ENCODE data around the gene CLDN12.

CLDN12 gene

DNA sequence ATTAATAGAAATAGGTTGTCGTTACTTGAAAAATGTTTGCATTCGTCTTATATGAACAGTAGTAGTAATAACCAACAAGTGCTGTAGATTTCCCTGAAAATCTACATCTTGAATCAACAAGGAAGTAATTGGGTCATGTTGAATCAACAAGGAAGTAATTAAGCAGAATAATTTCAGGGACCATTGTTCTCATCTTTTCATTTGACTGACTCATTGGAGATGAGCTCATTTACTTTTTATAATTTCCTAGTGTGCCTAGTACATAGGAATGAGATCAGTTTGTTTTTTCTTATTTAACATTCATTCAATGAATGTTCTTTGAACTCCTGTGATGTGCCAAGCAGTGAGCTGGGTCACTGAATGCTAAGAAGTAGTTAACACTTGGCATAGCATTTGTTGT, 8.2 kb downstream of the CLDN12 start:
- no peak overlapping the region for H3K4me3 Mint-ChIP-seq
- H3K4me1 Mint-ChIP-seq (ENCODE audit: low read depth) = no peaks in the 10 kb centered on the region
- H3K36me3 Mint-ChIP-seq (ENCODE audit: low read depth) = peaks cover 6% of the 10 kb centered on the region
- intact Hi-C loops (cut with micrococcal nuclease) = loop anchor here (10.0 kb wide), 1 partner anchor 147 kb away; no protein-coding TSS in a partner anchor
- no peaks in the 10 kb centered on the region for H3K9me3 Mint-ChIP-seq
- no peak overlapping the region for H3K27ac Mint-ChIP-seq
- H3K27me3 Mint-ChIP-seq = no peaks in the 10 kb centered on the region

DNA sequence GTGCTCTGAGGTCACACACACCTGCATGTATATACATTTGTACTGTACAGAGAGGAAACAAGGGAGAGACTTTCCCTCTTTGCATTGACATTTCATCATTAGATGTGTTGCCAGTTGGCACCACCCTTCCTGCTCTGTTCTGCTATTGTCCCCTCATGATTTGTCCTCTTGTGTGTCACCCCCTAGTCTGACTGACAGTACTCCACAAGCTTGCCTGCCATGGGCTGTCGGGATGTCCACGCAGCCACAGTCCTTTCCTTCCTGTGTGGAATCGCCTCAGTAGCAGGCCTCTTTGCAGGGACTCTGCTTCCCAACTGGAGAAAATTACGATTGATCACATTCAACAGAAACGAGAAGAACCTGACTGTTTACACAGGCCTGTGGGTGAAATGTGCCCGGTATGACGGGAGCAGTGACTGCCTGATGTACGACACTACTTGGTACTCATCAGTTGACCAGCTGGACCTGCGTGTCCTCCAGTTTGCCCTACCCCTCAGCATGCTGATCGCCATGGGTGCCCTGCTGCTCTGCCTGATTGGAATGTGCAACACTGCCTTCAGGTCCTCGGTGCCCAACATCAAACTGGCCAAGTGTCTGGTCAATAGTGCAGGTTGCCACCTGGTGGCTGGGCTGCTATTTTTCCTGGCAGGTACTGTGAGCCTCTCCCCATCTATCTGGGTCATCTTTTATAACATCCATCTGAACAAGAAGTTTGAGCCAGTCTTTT, 9.4 kb downstream of the CLDN12 start:
- Mint-ChIP-seq H3K9me3 (no peaks in the 10 kb centered on the region), H3K27me3 (no peaks in the 10 kb centered on the region), H3K27ac (no peak overlapping the region), H3K36me3 (ENCODE audit: low read depth) (peaks cover 4% of the 10 kb centered on the region), H3K4me3 (no peak overlapping the region), H3K4me1 (ENCODE audit: low read depth) (no peaks in the 10 kb centered on the region)
- intact Hi-C loops (cut with micrococcal nuclease) = loop anchor here (10.0 kb wide), 1 partner anchor 148 kb away; no protein-coding TSS in a partner anchor

DNA sequence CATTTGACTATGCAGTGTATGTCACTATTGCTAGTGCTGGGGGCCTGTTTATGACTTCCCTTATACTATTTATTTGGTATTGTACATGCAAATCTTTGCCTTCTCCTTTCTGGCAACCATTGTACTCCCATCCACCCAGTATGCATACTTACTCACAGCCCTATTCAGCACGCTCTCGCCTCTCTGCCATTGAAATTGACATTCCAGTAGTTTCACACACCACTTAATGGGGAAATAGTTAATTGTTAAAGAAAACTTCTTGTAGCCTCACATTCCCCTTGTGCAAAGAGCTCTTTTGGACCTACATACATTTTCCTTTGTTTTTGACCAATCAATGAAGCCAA, 9.9 kb downstream of the CLDN12 start:
- Mint-ChIP-seq H3K27ac (no peak overlapping the region), H3K27me3 (no peaks in the 10 kb centered on the region), H3K4me1 (ENCODE audit: low read depth) (no peaks in the 10 kb centered on the region), H3K36me3 (ENCODE audit: low read depth) (no peaks in the 10 kb centered on the region), H3K9me3 (no peaks in the 10 kb centered on the region), H3K4me3 (no peak overlapping the region)
- intact Hi-C loops (cut with micrococcal nuclease) = loop anchor here (10.0 kb wide), 1 partner anchor 148 kb away; no protein-coding TSS in a partner anchor

DNA sequence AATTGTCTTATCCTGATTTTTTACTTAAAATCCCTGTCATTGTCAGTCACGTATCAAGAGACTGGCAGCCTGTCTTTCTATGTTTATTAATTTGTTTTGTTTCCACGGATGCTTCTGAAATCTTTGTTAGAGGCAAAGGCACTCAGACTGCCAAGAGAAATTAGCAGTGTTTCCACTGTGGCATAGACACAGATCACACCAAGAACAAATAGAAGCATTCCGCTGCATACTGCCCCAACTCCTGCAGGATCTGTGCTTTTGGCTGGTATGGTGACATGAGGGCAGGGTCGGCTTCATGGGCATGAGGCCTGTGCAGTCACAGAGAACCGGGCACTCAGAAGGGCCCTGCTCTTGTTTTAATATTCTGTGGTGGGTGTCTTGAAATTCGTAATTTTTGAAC, 18.4 kb downstream of the CLDN12 start:
- Mint-ChIP-seq H3K9me3 (no peaks in the 10 kb centered on the region), H3K27ac (no peak overlapping the region), H3K27me3 (no peaks in the 10 kb centered on the region), H3K4me1 (ENCODE audit: low read depth) (no peaks in the 10 kb centered on the region), H3K4me3 (no peak overlapping the region), H3K36me3 (ENCODE audit: low read depth) (no peaks in the 10 kb centered on the region)
- intact Hi-C loops (cut with micrococcal nuclease) = no loop called here

DNA sequence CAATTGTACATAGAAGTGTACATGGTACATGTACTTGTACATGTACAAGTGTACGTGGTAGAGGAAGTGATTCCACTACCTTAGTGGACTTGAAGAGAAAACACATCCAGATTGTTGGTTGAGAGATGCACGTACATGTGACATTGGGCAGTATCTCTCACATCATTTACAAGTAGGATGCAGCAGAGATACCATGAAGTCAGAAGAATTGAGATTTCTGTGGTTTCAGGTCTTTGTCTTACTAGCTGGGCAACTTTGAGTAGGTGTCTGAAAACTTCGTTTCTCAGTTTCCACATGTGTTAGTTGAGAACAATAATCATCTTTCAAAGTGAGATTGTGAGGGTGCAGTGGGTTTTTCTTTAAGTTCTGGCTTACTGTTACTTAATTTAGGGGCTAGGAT, 21.5 kb downstream of the CLDN12 start:
- intact Hi-C loops (cut with micrococcal nuclease) = loop anchor here (5.0 kb wide), 1 partner anchor 1632 kb away; no protein-coding TSS in a partner anchor
- Mint-ChIP-seq H3K36me3 (ENCODE audit: low read depth) (no peaks in the 10 kb centered on the region), H3K9me3 (no peaks in the 10 kb centered on the region), H3K27me3 (no peaks in the 10 kb centered on the region), H3K4me3 (no peak overlapping the region), H3K27ac (no peak overlapping the region), H3K4me1 (ENCODE audit: low read depth) (no peaks in the 10 kb centered on the region)

DNA sequence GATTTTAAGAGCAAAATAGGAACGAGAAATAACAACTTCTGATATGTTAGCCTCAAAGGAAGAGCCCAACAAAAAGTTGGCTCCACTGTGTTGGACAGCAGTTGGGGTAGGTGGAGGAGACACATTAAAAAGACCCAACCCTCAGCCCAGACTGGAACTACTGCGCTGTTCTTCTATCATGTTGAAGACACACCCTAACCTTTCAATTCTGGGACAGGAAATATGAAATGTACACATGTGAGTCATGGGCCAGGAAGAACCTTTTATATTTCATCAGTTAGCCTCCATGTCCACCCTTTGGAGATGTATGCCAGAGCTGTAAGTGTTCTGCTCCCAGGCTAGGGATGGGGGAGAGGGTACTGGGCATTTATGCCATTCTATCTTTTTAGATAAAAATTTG, 22.1 kb downstream of the CLDN12 start:
- no peaks in the 10 kb centered on the region for H3K9me3 Mint-ChIP-seq
- no peaks in the 10 kb centered on the region for H3K36me3 Mint-ChIP-seq (ENCODE audit: low read depth)
- H3K4me1 Mint-ChIP-seq (ENCODE audit: low read depth) = no peaks in the 10 kb centered on the region
- no peak overlapping the region for H3K4me3 Mint-ChIP-seq
- intact Hi-C loops (cut with micrococcal nuclease) = loop anchor here (5.0 kb wide), 1 partner anchor 1633 kb away; no protein-coding TSS in a partner anchor
- H3K27ac Mint-ChIP-seq = no peak overlapping the region
- no peaks in the 10 kb centered on the region for H3K27me3 Mint-ChIP-seq

DNA sequence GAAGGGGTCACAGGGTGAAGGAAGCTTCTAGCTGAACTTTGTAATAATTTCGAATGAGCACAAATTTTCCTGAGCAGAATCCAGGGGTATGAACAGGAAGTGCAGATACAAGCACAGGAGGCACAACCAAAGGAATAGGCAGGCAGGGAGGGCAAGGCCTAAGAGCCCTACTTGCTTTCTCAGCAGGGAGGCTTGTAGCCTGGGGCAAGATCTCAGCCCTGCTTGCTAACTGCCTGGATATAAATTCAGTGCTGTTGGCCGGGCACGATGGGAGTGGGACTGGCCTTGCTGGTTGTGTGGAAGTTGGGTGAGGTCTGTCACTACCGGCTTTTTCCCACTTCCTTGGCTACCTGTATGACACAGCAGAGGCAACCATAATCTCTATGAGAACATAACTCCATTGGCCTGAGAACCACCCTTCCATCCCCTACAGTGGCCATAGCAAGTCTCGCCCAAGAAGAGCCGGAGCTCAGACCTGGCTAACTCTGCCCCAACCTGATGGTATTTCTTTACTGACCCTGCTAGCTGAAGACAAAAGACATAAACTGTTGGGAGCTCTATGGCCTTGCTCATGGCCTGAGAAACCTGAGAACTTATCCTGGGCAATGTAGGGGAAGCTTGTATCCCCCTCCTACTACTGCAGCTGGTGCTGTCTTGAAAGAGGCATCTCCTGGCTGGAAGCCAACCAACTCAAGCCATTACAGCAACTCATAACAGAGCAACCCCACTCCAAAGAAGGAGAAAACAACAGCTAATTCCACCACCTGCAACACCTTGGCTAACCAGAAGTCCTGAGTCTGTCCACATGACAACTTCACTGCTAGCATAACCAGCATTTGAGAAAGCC, 27.6 kb downstream of the CLDN12 start:
- Mint-ChIP-seq H3K27ac (no peak overlapping the region), H3K4me3 (no peak overlapping the region), H3K9me3 (peaks cover 18% of the 10 kb centered on the region), H3K27me3 (peaks cover 4% of the 10 kb centered on the region), H3K4me1 (ENCODE audit: low read depth) (no peaks in the 10 kb centered on the region), H3K36me3 (ENCODE audit: low read depth) (no peaks in the 10 kb centered on the region)
- intact Hi-C loops (cut with micrococcal nuclease) = no loop called here

DNA sequence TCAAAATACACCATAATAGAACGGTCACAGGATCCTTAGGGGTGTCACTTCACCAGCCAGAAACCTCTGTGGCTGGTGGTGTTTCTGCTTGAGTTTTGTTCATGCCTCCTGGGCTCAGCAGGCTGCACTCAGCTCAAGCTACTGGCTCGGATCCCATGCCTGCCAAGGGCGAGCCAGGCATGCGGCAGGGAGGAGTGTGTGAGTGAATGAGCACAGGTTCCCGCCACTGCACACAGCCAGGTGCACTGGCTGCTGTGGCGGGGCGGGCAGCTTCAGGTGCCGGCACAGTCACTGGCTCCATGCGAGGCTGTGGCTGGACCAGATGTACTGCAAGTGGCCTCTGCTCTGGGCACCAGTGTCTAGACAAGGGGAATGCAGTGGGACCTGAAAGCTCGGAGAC, 29.5 kb downstream of the CLDN12 start:
- Mint-ChIP-seq H3K4me1 (ENCODE audit: low read depth) (no peaks in the 10 kb centered on the region), H3K9me3 (peaks cover 26% of the 10 kb centered on the region), H3K27ac (no peak overlapping the region), H3K4me3 (no peak overlapping the region), H3K27me3 (peaks cover 10% of the 10 kb centered on the region), H3K36me3 (ENCODE audit: low read depth) (no peaks in the 10 kb centered on the region)
- intact Hi-C loops (cut with micrococcal nuclease) = no loop called here

DNA sequence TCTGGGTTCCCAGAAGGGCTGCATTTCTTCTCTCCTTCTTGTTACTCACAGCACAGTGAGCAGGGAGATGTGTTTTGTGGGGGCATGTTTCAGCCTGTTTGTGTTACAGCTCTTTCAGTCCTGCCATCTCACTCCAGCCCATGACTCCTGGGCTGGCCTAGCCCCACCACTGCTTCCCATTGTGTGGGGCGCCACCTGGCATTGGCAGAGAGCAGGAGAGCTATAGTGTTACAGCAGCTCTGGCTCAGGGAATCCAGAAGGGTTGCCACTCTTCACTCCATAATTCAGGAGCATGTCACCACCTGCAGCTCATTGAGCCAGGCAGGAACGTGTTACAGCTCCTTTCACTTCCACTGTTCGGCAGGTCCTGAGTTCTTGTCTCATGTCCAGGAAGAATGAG, 30.0 kb downstream of the CLDN12 start:
- intact Hi-C loops (cut with micrococcal nuclease) = no loop called here
- Mint-ChIP-seq H3K9me3 (peaks cover 26% of the 10 kb centered on the region), H3K27ac (no peak overlapping the region), H3K4me3 (no peak overlapping the region), H3K36me3 (ENCODE audit: low read depth) (no peaks in the 10 kb centered on the region), H3K27me3 (peaks cover 11% of the 10 kb centered on the region), H3K4me1 (ENCODE audit: low read depth) (no peaks in the 10 kb centered on the region)

DNA sequence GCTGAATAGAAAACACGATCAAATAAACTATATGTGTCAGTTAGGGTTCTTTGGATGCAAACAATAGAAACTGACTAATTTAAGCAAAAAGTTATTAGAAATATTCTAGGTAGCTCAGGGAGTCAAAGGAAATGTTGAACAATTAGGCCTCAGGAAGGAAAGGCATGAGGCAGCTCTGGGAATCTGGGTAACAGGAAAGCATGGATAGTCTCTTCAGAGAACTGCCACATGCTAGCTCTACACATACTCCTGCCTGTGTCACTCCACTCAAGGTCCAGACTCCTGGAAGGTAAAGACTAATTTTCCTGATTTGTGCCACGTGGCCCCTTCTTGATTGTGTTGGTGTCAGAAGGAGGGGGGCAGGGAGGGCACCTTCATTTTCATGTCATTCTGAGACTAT, 42.4 kb downstream of the CLDN12 start:
- Mint-ChIP-seq H3K27ac (no peak overlapping the region), H3K9me3 (no peaks in the 10 kb centered on the region)
- intact Hi-C loops (cut with micrococcal nuclease) = no loop called here

DNA sequence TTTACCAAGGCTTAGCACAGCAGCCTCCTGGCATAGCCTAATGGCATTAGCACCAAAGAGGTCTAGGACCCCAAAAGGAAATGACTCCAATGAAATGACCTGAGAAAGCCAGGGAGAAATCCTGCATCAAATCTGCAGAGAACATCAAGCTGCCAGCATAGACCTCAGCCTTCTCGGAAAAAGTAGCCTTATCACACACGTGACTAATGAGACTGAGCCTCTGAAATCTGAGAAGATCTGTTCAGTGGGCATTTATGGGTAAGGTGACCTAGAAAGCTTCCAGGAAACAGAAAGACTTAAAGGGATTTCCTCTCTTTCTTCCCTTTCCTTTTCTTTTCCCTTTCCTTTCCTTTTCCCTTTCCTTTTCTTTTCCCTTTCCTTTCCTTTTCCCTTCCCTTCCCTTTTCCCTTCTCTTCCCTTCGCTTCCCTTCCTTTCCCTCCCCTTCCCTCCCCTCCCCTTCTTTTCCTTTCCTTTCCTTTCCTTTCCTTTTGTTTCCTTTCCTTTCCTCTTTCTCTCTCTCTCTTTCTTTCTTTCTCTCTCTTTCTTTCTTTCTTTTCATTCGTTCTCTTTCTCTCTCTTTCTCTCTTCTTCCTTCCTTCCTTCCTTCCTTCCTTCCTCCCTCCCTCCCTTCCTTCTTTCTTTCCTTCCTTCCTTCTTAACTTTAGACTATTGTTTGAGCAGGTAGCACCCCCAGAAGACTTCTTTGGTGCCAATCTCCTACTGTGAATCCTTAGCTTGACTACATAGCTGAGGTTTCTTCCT, 43.1 kb downstream of the CLDN12 start:
- intact Hi-C loops (cut with micrococcal nuclease) = no loop called here

More for the DNA sequence above, 42.4 kb downstream of the CLDN12 start:
- H3K4me1 Mint-ChIP-seq (ENCODE audit: low read depth) = no peaks in the 10 kb centered on the region
- H3K27me3 Mint-ChIP-seq = peaks cover 1% of the 10 kb centered on the region
- no peaks in the 10 kb centered on the region for H3K36me3 Mint-ChIP-seq (ENCODE audit: low read depth)
- H3K4me3 Mint-ChIP-seq = no peak overlapping the region

DNA sequence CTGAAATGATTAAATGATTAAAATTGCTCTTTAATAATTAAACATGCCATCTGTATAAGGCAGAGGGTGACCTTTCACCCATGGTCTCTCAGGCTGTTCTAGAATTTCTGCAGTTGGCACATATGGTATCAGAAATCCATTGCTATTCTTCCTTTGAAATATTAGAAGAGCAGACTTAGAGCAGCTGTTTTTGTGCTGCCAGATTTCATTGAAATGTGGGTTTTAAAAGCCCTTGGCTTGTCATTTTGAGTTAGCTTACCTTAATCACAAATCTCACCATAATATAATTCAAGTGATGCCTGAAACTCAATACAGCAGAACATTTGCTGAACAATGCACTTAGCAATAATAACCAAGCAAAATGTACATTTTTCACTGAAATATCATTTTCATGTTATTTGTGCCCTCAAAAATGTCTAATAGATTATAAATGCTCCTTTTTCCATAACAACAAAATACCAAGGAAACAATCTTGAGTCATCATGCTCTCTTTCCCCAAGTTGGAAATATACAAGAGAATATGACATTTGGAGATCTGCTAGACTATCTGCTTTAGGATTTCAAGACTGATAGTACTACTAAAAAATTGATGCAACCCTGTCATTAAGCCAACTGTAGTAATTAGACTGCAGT, 50.1 kb downstream of the CLDN12 start:
- intact Hi-C loops (cut with micrococcal nuclease) = no loop called here
- Mint-ChIP-seq H3K4me3 (no peak overlapping the region), H3K27me3 (peaks cover 1% of the 10 kb centered on the region), H3K4me1 (ENCODE audit: low read depth) (peaks cover 5% of the 10 kb centered on the region), H3K27ac (no peak overlapping the region), H3K36me3 (ENCODE audit: low read depth) (no peaks in the 10 kb centered on the region), H3K9me3 (no peaks in the 10 kb centered on the region)

More for the DNA sequence above, 43.1 kb downstream of the CLDN12 start:
- Mint-ChIP-seq H3K9me3 (no peaks in the 10 kb centered on the region), H3K4me3 (no peak overlapping the region), H3K27ac (no peak overlapping the region), H3K36me3 (ENCODE audit: low read depth) (no peaks in the 10 kb centered on the region), H3K27me3 (peaks cover 1% of the 10 kb centered on the region), H3K4me1 (ENCODE audit: low read depth) (no peaks in the 10 kb centered on the region)

DNA sequence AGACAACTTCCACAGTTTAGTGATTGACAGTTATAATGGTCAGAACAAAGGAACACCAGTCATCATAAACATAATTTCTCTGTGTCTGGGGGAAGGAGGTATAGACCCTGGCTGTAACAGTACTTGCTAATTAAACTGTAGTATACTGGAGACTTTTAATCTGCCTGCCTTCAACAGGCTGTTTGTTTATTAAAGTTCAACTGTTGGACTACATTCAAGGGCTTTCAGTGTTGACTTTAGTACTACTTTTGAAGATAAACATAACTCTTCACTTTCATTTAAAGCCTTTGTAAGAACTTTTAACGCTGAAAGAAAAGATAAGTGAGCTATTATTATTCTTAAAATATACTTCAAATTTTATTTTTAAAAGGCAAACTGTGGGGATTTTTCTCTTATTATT, 50.7 kb downstream of the CLDN12 start:
- Mint-ChIP-seq H3K4me1 (ENCODE audit: low read depth) (peaks cover 5% of the 10 kb centered on the region), H3K36me3 (ENCODE audit: low read depth) (no peaks in the 10 kb centered on the region), H3K9me3 (no peaks in the 10 kb centered on the region), H3K27me3 (peaks cover 1% of the 10 kb centered on the region), H3K27ac (no peak overlapping the region), H3K4me3 (no peak overlapping the region)
- intact Hi-C loops (cut with micrococcal nuclease) = no loop called here
